OCI-LY3 (cell line): ENCODE data around the gene SERPINA4.

ENCODE experiments used
- H2AFZ ChIP-seq: fragments of 200-600, 300-600 bp; shearing (Covaris generic); 2 replicates; pipeline ENCODE4 v1.6.0; 2014; ENCODE audit warnings: antibody characterized with exemption, low read depth, low read length
- H3K27ac ChIP-seq: fragments of 200-600, 300-600 bp; sonication (generic); 2 replicates; pipeline ENCODE4 v1.5.1; 2014; ENCODE audit warnings: mild to moderate bottlenecking, low read length, moderate library complexity, mixed read lengths
- H3K27me3 ChIP-seq: fragments of 200-600, 300-600 bp; sonication (generic); 2 replicates; pipeline ENCODE4 v1.6.1; 2014; ENCODE audit warnings: low read depth, low read length, mixed read lengths
- H3K36me3 ChIP-seq: fragments of 200-600, 300-600 bp; sonication (generic); replicated peaks from 2 replicates; pipeline ENCODE3; 2014; ENCODE audit warnings: low read depth, low read length, mixed read lengths
- H3K4me1 ChIP-seq: fragments of 300-600, 200-600 bp; sonication (generic); 2 replicates; pipeline ENCODE4 v1.6.1; 2014; ENCODE audit warnings: low read length, mixed read lengths
- H3K4me2 ChIP-seq: fragments of 200-600, 300-600 bp; sonication (generic); 2 replicates; pipeline ENCODE4 v1.6.1; 2014; ENCODE audit warnings: low read length, mixed read lengths
- H3K4me3 ChIP-seq: fragments of 300-600, 200-600 bp; sonication (generic); 2 replicates; pipeline ENCODE4 v1.5.1; 2014; ENCODE audit warnings: antibody characterized with exemption, mild to moderate bottlenecking, low read length, moderate library complexity
- H3K79me2 ChIP-seq: fragments of 300-600, 200-600 bp; shearing (Covaris generic); 2 replicates; pipeline ENCODE4 v1.6.1; 2014; ENCODE audit warnings: mild to moderate bottlenecking, low read length, mixed read lengths
- H3K9ac ChIP-seq: fragments of 300-600, 200-600 bp; shearing (Covaris generic); 2 replicates; pipeline ENCODE4 v1.6.0; 2014; ENCODE audit warnings: mild to moderate bottlenecking, low read length, moderate library complexity
- H3K9me3 ChIP-seq: fragments of 200-600, 300-600 bp; shearing (Covaris generic); 2 replicates; pipeline ENCODE4 v1.6.1; 2014; ENCODE audit warnings: low read length, mixed read lengths; ENCODE audit not compliant: insufficient read depth
- H4K20me1 ChIP-seq: fragments of 200-600, 300-600 bp; sonication (generic); 2 replicates; pipeline ENCODE4 v1.6.1; 2016; ENCODE audit warnings: low read length, mixed read lengths; ENCODE audit not compliant: insufficient read depth
- CTCF ChIP-seq: fragments of 200-600, 300-600 bp; sonication (generic); IDR thresholded peaks from 2 replicates; pipeline ENCODE4 v1.5.1; 2014; ENCODE audit warnings: antibody characterized with exemption, low read length, low read depth
- EZH2phosphoT487 ChIP-seq: fragments of 200-600 bp; shearing (Covaris generic); IDR thresholded peaks from 2 replicates; pipeline ENCODE4 v1.6.1; 2018; ENCODE audit warnings: antibody characterized with exemption, mixed run types, low read depth

SERPINA4 gene

GRCh38 chr14:94523265-94523664, 38.0 kb upstream of the SERPINA4 start:
- no peaks in the 10 kb centered on the region for H3K79me2 ChIP-seq
- no peaks in the 10 kb centered on the region for H3K4me1 ChIP-seq
- TF ChIP-seq EZH2phosphoT487 (no peak), CTCF (no peak)
- no peaks in the 10 kb centered on the region for H3K9me3 ChIP-seq
- no peaks in the 10 kb centered on the region for H3K36me3 ChIP-seq
- peaks cover 21% of the 10 kb centered on the region; the same call in 1 of the 2 replicates for H3K27me3 ChIP-seq
- H3K9ac ChIP-seq = no peak overlapping the region
- H3K27ac ChIP-seq = no peak overlapping the region
- no peak overlapping the region for H3K4me2 ChIP-seq
- no peak overlapping the region for H3K4me3 ChIP-seq
- no peak overlapping the region for H2AFZ ChIP-seq
- H4K20me1 ChIP-seq = no peaks in the 10 kb centered on the region

- no peak overlapping the region for H3K4me3 ChIP-seq
- peaks cover 19% of the 10 kb centered on the region; the same call in 1 of the 2 replicates for H3K27me3 ChIP-seq
- no peak for TF ChIP-seq EZH2phosphoT487
- no peak for TF ChIP-seq CTCF
- H2AFZ ChIP-seq = no peak overlapping the region
- no peak overlapping the region for H3K9ac ChIP-seq
- H3K79me2 ChIP-seq = no peaks in the 10 kb centered on the region
- H3K4me2 ChIP-seq = no peak overlapping the region
- no peaks in the 10 kb centered on the region for H3K4me1 ChIP-seq
- H3K9me3 ChIP-seq = no peaks in the 10 kb centered on the region
- no peaks in the 10 kb centered on the region for H4K20me1 ChIP-seq
- no peak overlapping the region for H3K27ac ChIP-seq
- no peaks in the 10 kb centered on the region for H3K36me3 ChIP-seq
Observed at GRCh38 chr14:94524093-94524492, 37.1 kb upstream of the SERPINA4 start.

GRCh38 chr14:94531187-94531586, 30.1 kb upstream of the SERPINA4 start:
- no peaks in the 10 kb centered on the region for H3K9me3 ChIP-seq
- no peaks in the 10 kb centered on the region for H3K36me3 ChIP-seq
- no peak overlapping the region for H3K9ac ChIP-seq
- no peaks in the 10 kb centered on the region for H3K4me1 ChIP-seq
- H3K4me2 ChIP-seq = no peak overlapping the region
- H2AFZ ChIP-seq = no peak overlapping the region
- H3K27me3 ChIP-seq = peaks cover 39% of the 10 kb centered on the region
- no peak overlapping the region for H3K27ac ChIP-seq
- TF ChIP-seq EZH2phosphoT487 = no peak
- no peak for TF ChIP-seq CTCF
- no peaks in the 10 kb centered on the region for H3K79me2 ChIP-seq
- no peaks in the 10 kb centered on the region for H4K20me1 ChIP-seq
- no peak overlapping the region for H3K4me3 ChIP-seq

- no peak overlapping the region for H3K27ac ChIP-seq
- H3K79me2 ChIP-seq = no peaks in the 10 kb centered on the region
- H4K20me1 ChIP-seq = no peaks in the 10 kb centered on the region
- H3K4me3 ChIP-seq = no peak overlapping the region
- no peaks in the 10 kb centered on the region for H3K9me3 ChIP-seq
- no peak overlapping the region for H3K4me2 ChIP-seq
- H3K27me3 ChIP-seq = peaks cover 30% of the 10 kb centered on the region
- TF ChIP-seq CTCF = no peak
- no peak for TF ChIP-seq EZH2phosphoT487
- H3K36me3 ChIP-seq = no peaks in the 10 kb centered on the region
- no peaks in the 10 kb centered on the region for H3K4me1 ChIP-seq
- no peak overlapping the region for H2AFZ ChIP-seq
- H3K9ac ChIP-seq = no peak overlapping the region
Observed at GRCh38 chr14:94532447-94532846, 28.8 kb upstream of the SERPINA4 start.
